HG03196 (cell line): ENCODE measurements around the gene CATSPERB.
A peak's percentile ranks its signal among the peaks of the same experiment; 100 is the strongest.
"Not testable (repeated sequence)": the region's sequence is repeated elsewhere in the genome, so short reads cannot be mapped to it uniquely, and the experiment has no call there.

Experiments used
- ATAC-seq: cut with Tn5 transposase; IDR thresholded peaks from one replicate; pipeline ENCODE4 v1.9.1; 2021; ENCODE audit not compliant: unreplicated experiment

CATSPERB gene

DNA sequence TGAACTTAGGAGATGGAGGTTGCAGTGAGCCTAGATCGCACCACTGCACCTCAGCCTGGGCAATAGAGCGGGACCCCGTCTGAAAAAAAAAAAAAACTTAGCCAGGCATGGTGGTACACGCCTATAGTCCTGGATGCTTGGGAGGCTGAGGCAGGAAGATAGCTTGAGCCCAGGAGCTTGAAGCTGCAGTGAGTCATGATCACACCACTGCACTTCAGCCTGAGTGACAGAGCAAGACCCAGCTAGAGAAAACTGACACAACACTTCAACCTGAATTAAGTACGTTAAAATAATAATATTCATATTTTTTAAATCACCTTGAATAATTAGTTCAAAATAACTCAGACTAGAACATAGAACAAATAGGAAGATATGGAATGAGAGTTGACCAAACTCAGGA, 5.7 kb upstream of the CATSPERB start:
- no peak for ATAC-seq

DNA sequence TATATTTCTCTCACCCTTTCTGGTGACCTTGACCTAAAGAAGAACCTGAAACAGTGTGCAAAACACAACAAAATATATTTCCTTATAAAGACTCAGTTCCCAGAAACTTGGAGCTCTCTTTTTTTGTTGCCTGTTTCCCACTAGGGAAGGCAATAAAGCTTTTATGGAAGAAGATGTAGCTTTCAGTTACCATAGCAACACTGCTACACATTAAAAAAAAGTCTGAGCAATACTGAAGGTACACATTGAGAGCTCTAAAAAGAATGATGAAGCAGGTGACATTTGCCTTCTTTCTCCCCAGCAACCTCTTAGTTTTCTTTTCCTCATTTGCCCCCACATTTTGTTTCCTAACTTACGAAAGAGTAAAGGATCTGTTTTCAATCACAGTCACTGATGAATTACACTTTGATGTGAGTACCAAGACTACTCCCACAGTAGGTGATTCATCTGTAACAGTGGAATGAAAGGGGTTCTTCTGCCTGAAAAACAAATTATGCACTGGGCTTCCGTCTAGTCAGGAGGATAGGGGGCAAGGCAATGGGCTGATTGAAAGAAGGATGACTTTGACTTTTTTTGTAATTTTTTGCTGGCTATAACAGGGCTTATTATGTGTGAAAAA, 1.1 kb upstream of the CATSPERB start:
- no peak for ATAC-seq

DNA sequence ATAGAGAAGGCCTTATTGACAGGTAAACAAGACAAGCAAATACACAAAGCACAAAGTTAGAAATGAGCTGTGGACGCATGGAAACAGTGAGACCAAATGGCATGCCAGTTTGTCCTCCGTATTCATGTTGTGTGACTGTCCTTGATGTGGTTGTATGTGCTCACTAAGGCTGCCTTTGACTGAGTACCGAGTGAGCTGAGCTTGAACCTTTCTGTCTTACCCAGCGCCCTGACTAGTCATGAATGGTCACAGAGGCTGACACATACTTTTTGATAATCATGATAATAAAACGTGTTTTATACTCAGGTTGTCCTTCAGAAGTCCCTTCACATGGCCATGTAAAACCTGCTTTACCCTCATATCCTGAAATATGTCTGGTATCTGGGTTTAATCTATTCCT, 553 bp upstream of the CATSPERB start:
- no peak for ATAC-seq

DNA sequence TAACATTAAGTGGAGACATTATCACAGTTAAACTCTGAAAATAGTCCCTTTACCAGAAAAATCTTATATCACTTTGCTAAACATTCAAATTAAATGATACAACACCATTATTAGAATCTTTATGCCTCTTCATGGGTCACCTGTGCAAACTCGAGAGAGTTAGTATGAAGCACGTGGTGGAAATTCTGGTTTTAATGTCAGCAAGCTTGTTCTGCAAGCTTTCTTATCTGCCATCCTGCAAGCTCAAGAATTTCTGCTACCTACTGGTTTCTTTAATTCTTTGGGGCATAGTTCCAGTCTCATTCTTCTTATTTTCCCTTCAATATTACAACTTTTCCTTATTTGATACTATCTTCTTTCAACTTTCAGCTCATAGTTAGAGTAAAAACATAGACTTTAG, 868 bp downstream of the CATSPERB start:
- no peak for ATAC-seq

DNA sequence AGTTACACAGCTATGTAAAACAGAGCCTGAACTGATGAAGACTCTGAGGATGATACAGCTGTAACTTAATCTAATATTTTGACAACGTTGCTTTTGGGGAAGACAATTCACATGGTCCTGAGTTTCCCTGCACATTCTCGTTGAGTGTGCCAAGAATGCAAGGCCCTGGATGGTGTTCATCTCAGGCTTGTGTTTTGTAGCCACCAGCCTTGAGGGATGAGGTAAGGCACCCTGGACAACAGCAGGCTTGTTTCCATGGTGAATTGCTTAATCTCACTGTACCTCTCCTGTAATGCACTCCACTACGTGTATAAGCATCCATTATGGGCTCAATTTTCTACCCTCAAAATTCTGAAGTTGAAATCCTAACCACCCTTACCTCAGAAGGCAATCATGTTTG, 2.1 kb downstream of the CATSPERB start:
- ATAC-seq = no peak

DNA sequence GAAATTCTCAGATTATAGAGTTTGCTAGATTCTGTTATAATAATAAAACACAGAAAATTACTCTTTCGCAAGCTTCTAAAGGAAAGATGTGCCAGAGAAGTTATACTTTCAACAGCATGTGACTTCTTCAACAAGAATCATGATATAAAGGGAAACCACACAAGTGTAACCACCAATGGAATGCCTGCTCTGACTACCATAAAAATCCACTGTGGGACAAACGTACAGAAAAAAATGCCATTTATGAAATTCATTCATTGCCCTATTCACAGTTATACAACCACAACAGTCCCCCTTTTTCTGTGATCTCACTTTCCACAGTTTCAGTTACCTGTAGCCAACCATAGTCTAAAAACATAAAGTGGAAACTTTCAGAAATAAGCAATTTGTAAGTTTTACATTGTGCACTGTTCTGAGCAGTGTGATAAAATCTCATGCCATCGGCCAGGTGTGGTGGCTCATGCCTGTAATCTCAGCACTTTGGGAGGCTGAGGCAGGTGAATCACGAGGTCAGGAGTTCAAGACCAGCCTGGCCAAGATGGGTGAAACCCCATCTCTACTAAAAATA, 3.2 kb downstream of the CATSPERB start:
- ATAC-seq = no peak

DNA sequence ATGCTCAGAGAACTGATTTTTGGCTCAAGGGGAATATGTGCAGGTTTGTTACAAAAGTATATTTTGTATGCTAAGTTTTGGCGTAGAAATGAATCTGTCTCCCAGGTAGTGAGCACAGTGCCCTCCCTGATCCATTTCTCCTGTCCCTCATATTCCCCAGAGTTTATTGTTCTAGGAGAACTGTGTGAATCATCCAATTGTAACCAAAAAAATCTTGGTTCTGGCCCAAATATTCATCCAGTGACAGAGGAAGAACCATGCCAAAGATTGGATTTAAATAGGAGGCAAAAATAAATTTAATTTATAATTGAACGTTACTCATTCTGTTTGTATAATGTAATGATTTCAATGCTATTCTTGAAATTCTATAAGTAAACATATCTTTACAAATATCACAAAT, 4.8 kb downstream of the CATSPERB start:
- no peak for ATAC-seq

DNA sequence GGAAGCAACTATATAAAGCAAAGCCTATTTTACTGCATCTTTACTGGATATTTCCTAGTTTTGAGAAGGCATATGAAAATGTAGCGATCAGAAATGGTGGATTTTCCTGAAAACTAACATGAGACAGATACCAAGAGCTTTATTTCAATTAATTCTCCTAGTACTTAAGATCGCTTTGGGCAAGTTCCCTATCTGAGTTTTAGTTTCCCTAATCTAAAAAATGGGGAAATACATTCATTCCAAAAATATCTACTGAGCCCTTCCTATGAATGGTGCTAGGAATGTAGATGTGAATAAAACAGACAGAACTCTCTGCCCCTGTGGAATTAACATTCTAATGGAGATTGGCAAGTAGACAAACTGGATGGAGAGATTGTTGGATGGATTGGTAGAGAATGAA, 8.4 kb downstream of the CATSPERB start:
- ATAC-seq = no peak

DNA sequence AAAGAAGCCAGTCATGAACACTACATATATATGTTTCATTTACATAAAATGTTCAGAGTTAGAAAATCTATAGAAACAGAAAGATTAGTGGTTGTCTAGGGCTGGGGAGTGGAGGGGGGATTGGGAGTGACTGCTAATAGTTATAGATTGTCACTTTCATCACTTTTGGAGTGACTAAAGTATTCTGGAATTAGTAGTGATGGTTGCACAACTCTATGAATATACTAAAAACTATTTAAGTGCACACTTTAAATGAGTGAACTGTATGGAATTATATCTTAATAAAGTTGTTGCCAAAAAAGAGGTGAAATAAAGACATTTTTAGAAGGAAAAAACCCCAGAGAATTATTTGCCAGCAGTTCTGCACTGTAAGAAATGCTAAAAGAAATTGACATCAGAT, 9.5 kb downstream of the CATSPERB start:
- no peak for ATAC-seq

DNA sequence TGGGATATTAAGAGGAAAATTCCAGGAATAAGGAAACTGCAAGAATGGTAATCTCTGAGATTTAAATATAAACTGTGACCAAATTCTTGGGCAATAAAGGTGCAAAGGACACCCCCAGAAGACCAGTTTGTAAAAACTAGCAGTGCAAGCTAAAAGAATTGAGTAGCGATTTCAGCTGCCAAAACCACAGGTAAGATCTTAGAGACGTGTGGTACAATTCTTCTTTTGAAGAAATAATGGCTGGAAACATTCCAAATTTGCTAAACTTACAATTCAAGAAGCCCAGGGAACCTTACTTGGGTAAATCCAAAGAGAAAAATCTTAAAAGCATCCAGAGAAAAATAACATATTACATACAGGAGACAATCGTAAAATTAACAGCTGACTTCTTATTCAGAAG, 12.0 kb downstream of the CATSPERB start:
- no peak for ATAC-seq

DNA sequence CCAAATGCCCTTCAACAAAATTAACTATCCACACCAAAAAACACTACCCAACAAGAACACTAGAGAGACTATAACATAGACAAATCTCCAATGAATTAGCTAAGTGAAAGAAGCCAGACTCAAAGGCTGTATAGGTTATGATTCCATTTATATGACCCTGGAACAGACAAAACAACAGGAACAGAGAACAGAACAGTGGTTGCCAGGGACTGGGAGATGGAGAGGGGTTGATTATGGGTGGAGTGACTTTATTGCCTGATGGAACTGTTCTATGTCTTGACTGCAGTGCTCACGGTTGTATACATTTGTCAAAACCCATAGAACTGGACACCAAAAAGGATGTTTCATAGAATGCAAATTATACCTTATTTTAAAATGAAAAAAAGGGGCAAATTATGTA, 14.9 kb downstream of the CATSPERB start:
- ATAC-seq = no peak

DNA sequence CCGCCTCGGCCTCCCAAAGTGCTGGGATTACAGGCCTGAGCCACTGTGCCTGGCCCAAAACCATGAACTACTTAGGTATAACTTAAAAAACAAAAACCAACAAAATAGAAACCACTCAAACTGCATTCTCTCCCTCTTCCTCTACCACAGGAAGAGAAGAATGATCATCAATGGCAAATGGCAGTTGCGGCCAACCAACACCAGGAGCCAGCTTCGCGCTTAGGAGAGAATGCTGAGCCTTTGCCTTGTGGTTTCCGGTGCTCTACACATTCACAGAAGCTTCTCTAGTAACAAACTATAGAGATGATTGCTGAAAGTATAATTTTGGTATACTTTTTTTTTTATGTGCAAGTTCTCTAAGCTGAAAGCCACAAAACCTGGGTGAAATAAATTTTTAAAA, 17.1 kb downstream of the CATSPERB start:
- ATAC-seq = peak; percentile 64

DNA sequence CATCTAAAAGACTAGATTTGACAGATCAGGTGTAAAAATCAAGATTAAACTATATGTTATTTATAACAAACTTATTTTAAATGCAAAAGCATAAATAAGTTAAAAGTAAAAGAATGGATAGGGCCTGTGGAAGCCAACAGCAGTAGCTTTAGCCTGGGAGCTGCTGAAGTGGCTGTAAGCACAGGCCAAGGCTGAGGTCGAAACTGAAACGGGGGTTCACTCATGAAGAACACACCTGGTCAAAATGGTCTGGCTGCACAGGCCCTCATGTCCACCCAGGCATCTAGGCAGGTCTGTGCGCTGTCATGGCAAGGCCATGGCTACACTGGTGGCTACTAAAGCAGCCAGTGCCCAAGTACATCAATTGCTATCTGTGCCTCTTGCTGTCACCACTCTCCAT, 23.1 kb downstream of the CATSPERB start:
- no peak for ATAC-seq

DNA sequence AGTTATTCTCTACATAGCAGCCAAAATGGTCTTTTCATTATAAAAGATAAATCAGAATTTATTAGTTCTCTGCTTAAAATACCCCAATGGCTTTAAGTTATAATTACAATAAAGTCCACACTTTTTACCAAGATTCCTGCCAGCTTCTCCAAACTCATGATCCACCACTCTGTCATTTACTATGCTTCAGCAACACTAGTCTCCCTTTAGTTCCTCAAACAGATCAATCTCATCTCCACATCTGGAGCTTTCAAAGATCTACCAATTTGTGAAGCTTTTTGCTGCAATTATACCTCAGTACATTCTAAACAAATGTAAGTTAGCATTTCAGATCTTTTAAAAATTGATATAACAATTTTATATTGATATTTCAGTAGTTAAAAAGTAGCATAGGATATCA, 24.9 kb downstream of the CATSPERB start:
- ATAC-seq = no peak

DNA sequence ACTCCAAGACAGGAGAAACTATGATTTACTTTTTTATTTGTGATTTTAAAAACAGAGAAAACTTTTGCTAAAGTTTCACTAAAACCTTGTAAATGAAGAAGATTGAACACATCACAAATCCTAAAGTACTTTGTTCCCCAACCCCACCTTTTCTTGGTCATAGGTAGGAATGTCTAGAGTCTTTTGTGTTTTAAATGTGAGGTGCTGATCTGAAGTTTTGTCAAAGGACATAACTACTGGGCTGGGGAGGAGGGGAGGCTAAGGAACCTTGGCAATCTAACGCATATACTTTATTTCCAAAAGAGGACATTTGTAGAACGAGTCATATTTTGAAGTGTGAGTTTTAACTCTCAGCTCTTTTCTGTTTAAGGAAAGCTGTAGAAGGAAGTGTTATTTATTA, 37.2 kb downstream of the CATSPERB start:
- no peak for ATAC-seq

DNA sequence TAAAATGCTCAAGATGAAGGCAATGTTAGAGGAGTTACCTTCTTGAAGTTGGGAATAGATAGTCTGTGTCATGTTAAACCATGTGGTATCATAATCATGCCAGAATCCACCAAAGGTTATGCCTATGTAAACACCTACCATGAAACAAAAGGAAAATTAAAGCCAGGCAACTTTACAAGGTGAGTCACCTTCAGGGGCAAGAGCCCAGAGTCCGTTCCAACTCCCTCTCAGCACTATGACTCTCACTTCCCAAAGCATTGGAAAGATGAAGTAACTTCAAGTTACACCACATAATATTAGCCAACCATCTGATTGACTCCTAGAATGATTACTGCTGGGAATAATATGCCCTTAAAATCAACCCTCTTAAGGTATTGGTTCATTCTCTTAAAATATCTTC, 38.5 kb downstream of the CATSPERB start:
- ATAC-seq = no peak

DNA sequence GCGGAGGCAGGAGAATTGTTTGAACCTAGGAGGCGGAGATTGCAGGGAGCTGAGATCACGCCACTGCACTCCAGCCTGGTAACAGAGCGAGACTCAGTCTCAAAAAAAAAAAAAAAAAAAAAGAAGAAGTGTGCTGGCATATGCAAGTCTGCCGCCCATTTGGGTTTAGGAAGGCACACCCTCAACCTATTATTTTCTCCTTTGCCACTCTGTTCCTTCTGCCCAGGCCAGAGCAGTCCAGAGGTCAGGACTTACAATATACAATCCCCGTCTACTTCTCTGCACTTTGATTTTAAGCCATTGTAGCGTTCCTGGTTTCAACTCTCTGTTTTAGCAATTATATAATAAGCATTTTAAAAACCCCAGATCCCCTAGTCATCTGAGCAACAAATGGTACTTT, 39.8 kb downstream of the CATSPERB start:
- ATAC-seq = no peak

DNA sequence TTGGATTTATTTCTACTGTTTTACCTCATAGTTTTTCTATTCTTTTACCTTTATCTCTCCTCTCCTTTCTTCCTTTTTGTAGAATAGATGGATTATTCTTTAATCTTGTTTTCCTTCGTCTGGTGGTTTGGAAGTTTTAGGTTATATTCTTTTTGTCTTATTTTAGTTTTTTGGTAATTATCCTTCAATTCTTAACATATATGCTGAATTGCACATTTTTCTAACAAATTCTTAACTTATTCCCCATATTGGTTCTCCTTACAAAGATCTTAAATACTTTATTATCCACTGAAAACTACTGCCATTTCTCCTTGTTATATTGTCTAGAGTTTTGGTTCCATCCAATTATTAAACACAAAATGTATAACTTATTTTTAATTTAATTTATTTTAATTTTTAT, 42.3 kb downstream of the CATSPERB start:
- ATAC-seq = no peak

DNA sequence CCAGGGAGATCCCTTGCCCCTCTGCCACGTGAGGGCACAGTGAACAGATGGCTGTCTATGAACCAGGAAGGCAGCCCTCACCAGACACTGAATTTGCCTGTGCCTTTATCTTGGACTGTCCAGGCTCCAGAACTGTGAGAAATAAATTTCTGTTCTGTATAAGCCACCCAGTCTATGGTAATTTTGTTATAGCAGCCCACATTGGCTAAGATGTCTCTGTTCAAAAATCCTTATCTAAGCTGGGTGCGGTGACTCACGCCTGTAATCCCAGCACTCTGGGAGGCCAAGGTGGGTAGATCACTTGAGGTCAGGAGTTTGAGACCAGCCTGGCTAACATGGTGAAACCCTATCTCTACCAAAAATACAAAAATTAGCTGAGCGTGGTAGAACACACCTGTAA, 44.5 kb downstream of the CATSPERB start:
- ATAC-seq = not testable (repeated sequence)

DNA sequence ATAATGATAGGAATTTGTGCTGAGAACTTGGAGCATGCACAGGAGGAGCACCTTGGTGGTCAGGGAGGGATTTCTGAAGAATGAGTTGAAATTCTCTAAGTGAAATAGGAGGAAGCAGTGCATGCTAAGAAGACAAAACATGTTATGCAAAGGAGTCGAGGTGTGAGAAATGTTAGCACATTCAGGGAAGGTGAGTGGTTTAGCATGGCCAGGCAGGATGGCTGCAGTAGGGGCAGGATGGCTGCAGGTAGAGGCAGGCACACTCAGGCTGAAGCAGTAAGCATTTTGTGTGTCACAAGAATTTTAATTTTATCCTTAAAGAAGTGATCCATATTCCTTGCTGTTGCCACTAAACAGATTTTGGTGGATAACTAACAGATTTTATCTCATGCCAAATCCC, 46.3 kb downstream of the CATSPERB start:
- no peak for ATAC-seq

DNA sequence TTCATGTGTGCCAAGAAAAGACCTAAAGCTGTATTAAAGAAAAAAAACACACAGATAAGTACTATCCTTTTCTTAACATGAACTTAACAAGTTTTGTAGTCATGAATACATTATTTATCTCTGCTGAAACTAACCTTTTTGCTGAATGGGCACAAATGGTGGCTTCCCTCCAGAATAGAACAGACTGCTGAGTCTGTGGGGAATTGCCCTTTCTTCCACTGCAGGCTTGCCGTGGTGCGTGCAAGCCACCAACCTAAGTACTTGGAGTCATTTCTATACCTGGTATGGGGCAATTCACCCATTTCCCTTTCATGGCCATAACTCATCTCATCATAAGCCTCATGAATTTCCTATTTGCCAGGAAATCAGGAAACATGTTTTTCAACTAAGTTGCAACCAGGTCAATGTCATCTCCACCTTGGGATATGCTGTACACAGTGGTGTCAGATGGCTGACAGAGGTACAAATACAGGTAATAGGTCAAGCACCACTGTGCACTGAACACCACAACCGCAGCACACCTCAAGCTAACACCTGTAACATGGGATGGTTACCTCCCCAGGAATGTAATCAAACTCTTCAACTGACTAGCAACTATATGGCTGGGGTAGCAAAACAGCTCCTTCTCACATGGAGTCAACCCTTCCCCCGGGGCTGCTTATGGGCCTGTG, 49.9 kb downstream of the CATSPERB start:
- no peak for ATAC-seq

DNA sequence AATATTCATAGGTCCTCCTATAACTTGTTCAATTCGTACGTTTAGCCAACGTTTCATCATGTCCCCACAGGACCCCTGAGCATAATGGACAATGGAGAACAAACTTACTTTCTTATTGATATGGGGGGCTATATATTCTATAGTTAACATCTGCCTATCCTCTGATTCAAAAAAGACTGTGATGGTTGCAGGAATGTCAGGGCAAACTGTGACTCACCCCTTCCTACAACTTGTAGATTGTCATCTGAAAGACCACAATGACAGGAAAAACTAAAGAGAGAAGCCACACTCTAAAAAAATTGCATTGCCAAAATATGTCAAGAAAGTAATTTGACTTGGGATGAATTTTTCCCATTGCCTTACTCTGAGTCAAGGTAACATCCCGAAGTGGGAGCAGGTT, 50.8 kb downstream of the CATSPERB start:
- ATAC-seq = no peak

DNA sequence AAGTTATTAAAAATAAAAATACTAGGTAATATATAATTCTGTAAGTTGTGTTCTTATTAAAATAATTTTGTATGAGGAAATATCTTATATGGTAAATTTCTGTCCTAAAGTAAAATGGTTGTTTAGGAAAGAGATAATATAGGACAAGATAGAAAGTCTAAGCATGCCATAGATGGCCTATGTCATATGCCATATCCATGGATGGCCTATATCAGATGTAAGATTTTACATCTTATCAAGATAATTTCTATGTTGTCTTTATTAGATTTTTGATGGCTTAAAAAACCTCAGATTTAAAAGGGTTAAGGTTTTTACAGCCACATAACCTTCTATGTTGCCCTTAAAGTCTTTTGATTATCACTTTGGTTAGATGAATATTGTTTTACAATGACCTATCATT, 52.6 kb downstream of the CATSPERB start:
- no peak for ATAC-seq
